NCI-H2196 treated with DMSO at 0.1 percent for 48 hours (cell line): ENCODE results near the gene CNNM4.
"Not testable (repeated sequence)": the region's sequence is repeated elsewhere in the genome, so short reads cannot be mapped to it uniquely, and the experiment has no call there.

Experiments used
- DNase-seq: peaks from one replicate; lab custom pipeline; 2025; ENCODE audit not compliant: unreplicated experiment; lab: John Stamatoyannopoulos, UW

CNNM4 gene

DNA sequence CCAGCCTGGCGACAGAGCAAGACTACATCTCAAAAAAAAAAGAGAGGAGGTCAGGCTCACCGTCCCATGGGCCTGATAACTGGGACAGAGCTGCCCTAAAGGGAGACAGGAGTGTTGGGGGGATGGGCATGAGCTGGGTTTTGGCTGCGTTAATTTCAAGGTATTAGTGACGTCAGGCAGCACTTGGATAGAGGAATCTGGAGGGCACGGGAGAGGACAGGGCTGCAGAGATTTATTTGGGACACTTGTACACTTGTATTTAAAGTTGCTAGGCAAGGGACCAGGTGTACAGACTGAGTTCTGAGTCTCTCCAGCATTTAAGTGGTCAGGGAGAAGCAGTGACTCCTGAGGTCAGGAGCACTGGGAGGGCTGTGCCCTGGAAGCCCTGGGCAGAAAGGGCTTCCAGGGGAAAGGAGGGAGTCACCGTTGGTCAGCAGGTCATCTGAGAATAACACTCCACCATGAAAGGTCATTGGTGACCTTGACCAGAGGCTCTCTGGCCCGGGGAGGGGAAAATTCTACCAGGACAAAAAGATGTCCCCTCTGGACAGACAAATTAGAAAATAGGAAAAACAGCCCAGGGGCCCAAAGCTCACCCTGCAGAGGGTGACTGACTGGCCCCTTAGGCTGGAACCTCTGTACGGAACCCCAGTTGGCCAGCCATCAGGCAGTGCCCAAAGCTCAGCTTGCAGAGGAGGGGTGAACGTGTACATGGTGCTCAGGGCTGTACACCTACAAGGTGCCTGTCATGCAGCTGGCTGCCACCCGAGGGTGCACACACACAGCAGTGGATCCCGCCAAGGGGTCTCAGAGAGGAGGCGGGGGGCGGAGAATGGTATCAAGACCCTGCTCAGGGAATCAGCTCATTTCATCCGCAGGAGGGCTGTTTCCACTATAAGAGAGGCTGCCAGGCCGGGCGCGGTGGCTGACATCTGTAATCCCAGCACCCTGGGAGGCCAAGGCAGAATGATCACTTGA, 32.4 kb downstream of the CNNM4 start:
- DNase-seq: no peak

DNA sequence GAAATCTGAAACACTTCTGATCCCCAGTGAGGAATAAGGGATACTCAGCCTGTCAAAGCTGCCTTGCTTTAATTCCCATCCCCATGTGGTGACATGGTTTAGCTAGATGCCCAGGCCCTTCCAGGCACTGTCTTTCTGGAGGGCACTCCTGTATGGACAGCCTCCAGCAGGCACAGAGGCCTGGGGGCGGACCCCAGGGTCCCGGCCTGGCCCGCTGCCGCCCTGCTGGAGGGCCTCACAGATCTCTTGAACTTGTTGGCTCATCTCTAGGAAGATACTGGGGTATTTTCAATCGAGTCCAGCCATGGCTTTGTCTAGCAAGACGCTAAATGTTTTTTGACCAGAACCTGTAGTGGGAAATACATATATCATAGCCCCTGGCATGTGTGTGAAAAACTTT, 34.4 kb downstream of the CNNM4 start:
- no peak for DNase-seq

- not testable (repeated sequence) for DNase-seq
Measured at GRCh38 chr2:96796497-96796896, 35.8 kb downstream of the CNNM4 start.

- DNase-seq: no peak
Measured at GRCh38 chr2:96797066-96797625, 36.4 kb downstream of the CNNM4 start.

DNA sequence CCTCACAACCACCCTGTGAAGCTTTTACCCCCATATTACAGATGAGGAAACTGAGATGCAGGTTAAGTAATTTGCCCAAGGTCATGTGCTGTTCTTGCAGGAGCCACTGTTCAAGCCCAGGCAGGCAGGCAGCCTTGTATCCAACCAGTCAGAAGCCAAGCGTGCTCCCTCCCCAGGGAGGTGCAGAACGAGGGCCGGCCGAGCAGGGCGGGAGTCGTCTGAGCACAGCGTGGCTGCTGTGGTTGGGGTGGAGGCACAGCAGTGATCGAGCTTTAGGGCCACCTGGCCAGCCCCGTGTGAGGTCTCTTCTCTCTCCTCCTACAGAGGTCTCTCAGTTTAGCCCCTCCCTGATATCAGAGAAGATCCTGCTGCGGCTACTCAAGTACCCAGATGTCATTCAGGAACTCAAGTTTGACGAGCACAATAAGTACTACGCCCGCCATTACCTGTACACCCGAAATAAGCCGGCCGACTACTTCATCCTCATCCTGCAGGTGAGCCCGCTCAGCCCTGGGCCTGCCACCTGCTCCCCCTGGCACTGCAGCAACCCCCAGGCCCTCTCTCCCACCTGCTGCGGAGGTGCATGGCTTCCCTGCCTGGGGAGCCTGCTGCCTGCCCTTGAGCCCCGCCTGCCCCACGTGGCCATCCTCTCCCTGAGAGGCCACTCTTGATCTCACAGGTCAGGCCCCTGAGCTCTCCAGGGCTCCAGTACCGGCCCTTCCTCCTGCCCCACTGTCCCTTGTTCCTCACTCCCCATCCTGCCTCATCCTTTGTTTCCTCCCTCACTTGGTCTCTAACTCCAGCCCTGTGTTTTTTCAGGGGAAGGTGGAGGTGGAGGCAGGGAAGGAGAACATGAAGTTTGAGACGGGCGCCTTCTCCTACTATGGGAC, 38.3 kb downstream of the CNNM4 start:
- no peak for DNase-seq

DNA sequence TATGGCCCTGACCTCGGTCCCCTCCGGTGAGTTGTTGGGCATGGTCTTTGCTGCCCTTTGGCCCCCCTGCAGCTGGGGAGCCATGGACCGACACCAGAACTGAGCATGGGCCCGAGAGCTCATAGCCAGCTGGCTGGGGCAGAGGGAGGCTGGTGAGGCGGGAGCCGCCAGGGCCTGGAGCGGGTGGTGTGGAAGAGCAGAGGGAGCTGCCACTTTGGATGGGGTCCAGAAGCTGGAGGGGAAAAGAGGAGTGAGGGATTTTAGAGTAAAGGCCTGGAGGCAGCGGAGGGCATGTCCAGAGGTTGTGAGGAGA, 38.9 kb downstream of the CNNM4 start:
- no peak for DNase-seq

DNA sequence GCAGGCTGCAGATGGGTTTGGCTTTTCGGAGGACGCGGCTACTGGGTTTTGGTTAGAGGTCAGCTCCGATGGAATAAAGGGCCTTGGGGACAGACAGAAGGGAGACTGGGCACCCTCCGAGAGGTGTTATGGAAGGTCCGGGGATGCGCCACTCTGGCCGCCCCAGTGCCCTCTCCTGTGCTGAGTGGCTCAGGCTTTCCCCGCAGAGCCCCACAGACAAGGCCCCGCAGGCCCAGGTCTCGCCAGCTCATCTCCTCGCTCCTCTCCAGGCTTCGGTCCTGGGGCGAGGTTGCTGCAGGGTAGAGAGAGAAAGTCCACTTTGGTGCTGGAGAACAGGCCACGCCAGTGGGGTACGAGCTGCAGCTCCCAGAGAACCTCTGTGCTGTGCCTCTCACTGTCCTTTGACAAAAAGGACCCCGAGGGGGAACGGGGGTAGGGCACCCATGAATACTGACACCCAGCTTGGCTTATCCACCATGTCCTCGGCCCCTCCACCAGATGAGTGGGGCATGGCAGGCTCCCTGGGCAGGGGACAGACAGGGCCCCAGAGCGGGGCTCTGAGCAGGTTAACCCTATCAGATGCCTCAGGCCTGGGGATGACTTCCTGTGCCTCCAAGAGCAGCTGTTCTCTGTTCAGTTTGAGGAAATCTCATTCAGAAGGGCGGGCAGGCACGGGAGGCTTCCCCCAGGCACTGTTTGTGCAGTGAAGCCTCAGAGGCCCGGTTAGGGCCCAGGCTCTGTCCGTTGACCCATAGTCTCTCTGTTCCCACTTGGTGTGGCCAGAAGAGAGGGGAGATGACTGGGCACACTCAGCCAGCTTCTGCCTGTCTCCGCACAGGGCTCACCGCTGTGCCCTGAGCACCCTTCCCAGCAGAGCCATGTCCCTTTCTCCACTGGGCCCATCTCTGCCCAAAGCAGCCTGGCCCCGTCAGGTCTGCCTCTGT, 39.6 kb downstream of the CNNM4 start:
- DNase-seq: no peak

GRCh38 chr2:96801005-96801785, 40.5 kb downstream of the CNNM4 start:
- DNase-seq: peak; percentile 58

- no peak for DNase-seq
Measured at GRCh38 chr2:96801786-96802595, 41.3 kb downstream of the CNNM4 start.

DNA sequence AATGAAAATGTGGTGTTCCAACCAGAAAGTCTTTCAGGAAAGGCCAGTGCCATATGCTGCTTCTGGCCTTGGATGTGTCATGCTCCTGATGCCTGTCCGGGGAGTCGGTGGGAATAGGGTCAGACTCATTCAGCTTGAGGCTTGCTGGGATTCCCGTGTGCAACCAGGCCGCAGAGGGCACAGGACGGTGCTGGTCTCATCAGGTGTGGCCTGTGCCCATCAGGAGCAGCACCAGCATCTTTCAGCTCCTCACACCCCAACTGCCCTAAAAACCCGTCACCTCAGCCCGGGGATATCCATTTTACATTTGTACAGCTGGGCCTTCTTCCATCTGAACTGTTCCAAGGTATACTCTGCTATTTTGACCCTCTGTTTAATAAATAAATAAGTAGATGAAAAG, 42.0 kb downstream of the CNNM4 start:
- DNase-seq: no peak

- no peak for DNase-seq
Measured at GRCh38 chr2:96804986-96805385, 44.3 kb downstream of the CNNM4 start.

GRCh38 chr2:96805946-96806345, 45.2 kb downstream of the CNNM4 start:
- not testable (repeated sequence) for DNase-seq

- no peak for DNase-seq
Measured at GRCh38 chr2:96806468-96807126, 45.9 kb downstream of the CNNM4 start.

DNA sequence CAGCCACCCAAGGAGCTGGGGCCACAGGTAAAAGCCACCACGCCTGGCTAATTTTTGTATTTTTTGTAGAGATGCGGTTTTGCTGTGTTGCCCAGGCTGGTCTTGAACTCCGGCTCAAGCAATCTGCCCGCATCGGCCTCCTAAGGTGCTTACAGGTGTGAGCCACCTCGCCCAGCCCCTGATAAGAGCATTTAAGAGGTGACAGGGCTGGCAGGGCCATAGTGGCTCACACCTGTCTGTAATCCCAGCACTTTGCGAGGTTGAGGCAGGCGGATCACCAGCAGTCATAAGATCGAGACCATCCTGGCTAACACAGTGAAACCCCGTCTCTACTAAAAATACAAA, 46.4 kb downstream of the CNNM4 start:
- no peak for DNase-seq

DNA sequence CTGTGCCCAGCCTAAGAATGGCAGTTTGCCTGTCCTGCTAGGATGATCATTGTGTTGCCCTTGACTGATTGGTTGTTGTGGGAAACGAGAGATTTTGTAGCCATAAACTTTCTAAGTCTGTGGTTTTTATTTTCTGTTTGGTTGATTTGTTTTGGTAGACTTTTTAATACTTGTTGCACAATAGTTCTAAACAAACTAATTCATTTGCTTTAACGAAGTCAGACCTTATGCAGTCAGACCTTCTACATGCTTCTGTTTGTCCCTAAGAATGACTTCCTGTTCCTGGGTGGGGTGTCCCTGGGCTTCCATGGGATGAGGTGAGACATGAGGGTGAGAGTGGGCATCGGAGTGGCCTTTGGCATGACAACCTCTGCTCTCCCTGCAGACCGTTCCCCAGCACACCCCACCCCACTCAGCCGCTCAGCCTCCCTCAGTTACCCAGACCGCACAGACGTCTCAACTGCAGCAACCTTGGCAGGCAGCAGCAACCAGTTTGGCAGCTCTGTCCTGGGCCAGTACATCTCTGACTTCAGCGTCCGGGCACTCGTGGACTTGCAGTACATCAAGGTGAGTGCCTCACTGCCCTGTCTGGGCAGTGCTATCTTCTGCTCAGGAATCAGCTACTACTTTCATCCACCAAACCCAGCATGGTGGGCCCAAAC, 47.6 kb downstream of the CNNM4 start:
- no peak for DNase-seq

- DNase-seq: no peak
Measured at GRCh38 chr2:96809216-96809882, 48.6 kb downstream of the CNNM4 start.

- DNase-seq: no peak
Measured at GRCh38 chr2:96809951-96810782, 49.5 kb downstream of the CNNM4 start.
